ENCODE data around the gene ANKRD34A.

Gene ANKRD34A

GRCh38 chr1:145982010-145982723 lies 17.8 kb upstream of the ANKRD34A start:
- H3K27ac ChIP-seq, result no peak overlapping the region
- no peaks in the 10 kb centered on the region for H3K27me3 ChIP-seq (ENCODE audit: insufficient read depth, low read depth, severe bottlenecking)
- TF ChIP-seq CTCF (IDR thresholded peaks at IDR 0.05; ENCODE audit: low read depth, low read length), result no peak
- no peaks in the 10 kb centered on the region for H3K36me3 ChIP-seq
- H3K4me3 ChIP-seq (ENCODE audit: low read depth, low read length), result no peak overlapping the region
- no peak for DNase-seq
- H3K9me3 ChIP-seq (ENCODE audit: severe bottlenecking), result no peaks in the 10 kb centered on the region

- no peak overlapping the region for H3K4me3 ChIP-seq (ENCODE audit: low read depth, low read length)
- H3K27ac ChIP-seq, result no peak overlapping the region
Measured at GRCh38 chr1:145980457-145980994, 16.2 kb upstream of the ANKRD34A start.

GRCh38 chr1:145979746-145980456 lies 15.5 kb upstream of the ANKRD34A start:
- TF ChIP-seq CTCF (IDR thresholded peaks at IDR 0.05; ENCODE audit: low read depth, low read length), result no peak
- DNase-seq, result no peak
- Histone ChIP-seq H3K9me3 (ENCODE audit: severe bottlenecking) (no peaks in the 10 kb centered on the region), H3K4me3 (ENCODE audit: low read depth, low read length) (no peak overlapping the region), H3K27ac (peak overlapping the region; percentile 55), H3K27me3 (ENCODE audit: insufficient read depth, low read depth, severe bottlenecking) (no peaks in the 10 kb centered on the region), H3K36me3 (no peaks in the 10 kb centered on the region)

More at GRCh38 chr1:145980457-145980994, 16.2 kb upstream of the ANKRD34A start:
- Histone ChIP-seq H3K9me3 (ENCODE audit: severe bottlenecking) (no peaks in the 10 kb centered on the region), H3K36me3 (no peaks in the 10 kb centered on the region), H3K27me3 (ENCODE audit: insufficient read depth, low read depth, severe bottlenecking) (no peaks in the 10 kb centered on the region)
- TF ChIP-seq CTCF (IDR thresholded peaks at IDR 0.05; ENCODE audit: low read depth, low read length), result no peak
- no peak for DNase-seq

GRCh38 chr1:145978854-145979745 lies 14.7 kb upstream of the ANKRD34A start:
- peak; percentile 63 for TF ChIP-seq CTCF (IDR thresholded peaks at IDR 0.05; ENCODE audit: low read depth, low read length)
- H3K27ac ChIP-seq, result peak overlapping the region; percentile 57
- no peaks in the 10 kb centered on the region for H3K9me3 ChIP-seq (ENCODE audit: severe bottlenecking)
- no peaks in the 10 kb centered on the region for H3K36me3 ChIP-seq
- H3K27me3 ChIP-seq (ENCODE audit: insufficient read depth, low read depth, severe bottlenecking), result no peaks in the 10 kb centered on the region
- H3K4me3 ChIP-seq (ENCODE audit: low read depth, low read length), result no peak overlapping the region
- peak; percentile 98 for DNase-seq

GRCh38 chr1:145978471-145978853 lies 14.1 kb upstream of the ANKRD34A start:
- no peaks in the 10 kb centered on the region for H3K9me3 ChIP-seq (ENCODE audit: severe bottlenecking)
- no peaks in the 10 kb centered on the region for H3K27me3 ChIP-seq (ENCODE audit: insufficient read depth, low read depth, severe bottlenecking)
- no peaks in the 10 kb centered on the region for H3K36me3 ChIP-seq
- peak overlapping the region; percentile 57 for H3K27ac ChIP-seq
- no peak for TF ChIP-seq CTCF (IDR thresholded peaks at IDR 0.05; ENCODE audit: low read depth, low read length)
- no peak for DNase-seq
- no peak overlapping the region for H3K4me3 ChIP-seq (ENCODE audit: low read depth, low read length)
